ENCODE measurements around the gene ARHGEF28.

The ARHGEF28 gene

GRCh38 chr5:73655521-73656160 lies 29.6 kb downstream of the ARHGEF28 start:
- H3K4me3 ChIP-seq (ENCODE audit: low read length), result no peak overlapping the region
- TF ChIP-seq CTCF (conservative IDR thresholded peaks at IDR 0.05; ENCODE audit: low read depth, low read length), result no peak
- no peak for DNase-seq (ENCODE audit: low read depth)

GRCh38 chr5:73661753-73662152 lies 35.8 kb downstream of the ARHGEF28 start:
- no peak for TF ChIP-seq CTCF (conservative IDR thresholded peaks at IDR 0.05; ENCODE audit: low read depth, low read length)
- no peak overlapping the region for H3K4me3 ChIP-seq (ENCODE audit: low read length)
- DNase-seq (ENCODE audit: low read depth), result no peak

GRCh38 chr5:73663161-73663859 lies 37.3 kb downstream of the ARHGEF28 start:
- TF ChIP-seq CTCF (conservative IDR thresholded peaks at IDR 0.05; ENCODE audit: low read depth, low read length), result no peak
- DNase-seq (ENCODE audit: low read depth), result no peak
- H3K4me3 ChIP-seq (ENCODE audit: low read length), result no peak overlapping the region

GRCh38 chr5:73663860-73664240 lies 37.9 kb downstream of the ARHGEF28 start:
- H3K4me3 ChIP-seq (ENCODE audit: low read length), result no peak overlapping the region
- no peak for DNase-seq (ENCODE audit: low read depth)
- no peak for TF ChIP-seq CTCF (conservative IDR thresholded peaks at IDR 0.05; ENCODE audit: low read depth, low read length)

- TF ChIP-seq CTCF (conservative IDR thresholded peaks at IDR 0.05; ENCODE audit: low read depth, low read length), result no peak
- H3K4me3 ChIP-seq (ENCODE audit: low read length), result no peak overlapping the region
- DNase-seq (ENCODE audit: low read depth), result no peak
Observed at GRCh38 chr5:73664796-73665195, 38.8 kb downstream of the ARHGEF28 start.

- no peak overlapping the region for H3K4me3 ChIP-seq (ENCODE audit: low read length)
- no peak for TF ChIP-seq CTCF (conservative IDR thresholded peaks at IDR 0.05; ENCODE audit: low read depth, low read length)
- no peak for DNase-seq (ENCODE audit: low read depth)
Observed at GRCh38 chr5:73666891-73667290, 40.9 kb downstream of the ARHGEF28 start.

GRCh38 chr5:73668017-73668416 lies 42.0 kb downstream of the ARHGEF28 start:
- H3K4me3 ChIP-seq (ENCODE audit: low read length), result no peak overlapping the region
- DNase-seq (ENCODE audit: low read depth), result no peak
- TF ChIP-seq CTCF (conservative IDR thresholded peaks at IDR 0.05; ENCODE audit: low read depth, low read length), result no peak
